Activated naive CD8-positive, alpha-beta T cell (primary cell): ENCODE measurements around the gene DPYD.

Experiments
- H3K27ac Mint-ChIP-seq: one replicate; pipeline ENCODE4 v1.8.0; 2021; ENCODE audit warnings: mixed read lengths
- H3K27me3 Mint-ChIP-seq: one replicate; pipeline ENCODE4 v1.8.0; 2021; ENCODE audit warnings: mixed read lengths
- H3K36me3 Mint-ChIP-seq: one replicate; pipeline ENCODE4 v1.8.0; 2021; ENCODE audit warnings: mixed read lengths
- H3K4me1 Mint-ChIP-seq: one replicate; pipeline ENCODE4 v1.8.0; 2021; ENCODE audit warnings: low read depth, mixed read lengths
- H3K4me3 Mint-ChIP-seq: one replicate; pipeline ENCODE4 v1.8.0; 2021; ENCODE audit warnings: mild to moderate bottlenecking, mixed read lengths
- H3K9me3 Mint-ChIP-seq: one replicate; pipeline ENCODE4 v1.8.0; 2021; ENCODE audit warnings: low read depth, mixed read lengths

DPYD gene

GRCh38 chr1:97632776-97633175, 288.1 kb downstream of the DPYD start:
- Mint-ChIP-seq H3K36me3 (peaks cover 19% of the 10 kb centered on the region), H3K4me3 (no peak overlapping the region), H3K4me1 (peaks cover 13% of the 10 kb centered on the region), H3K27me3 (no peaks in the 10 kb centered on the region), H3K9me3 (no peaks in the 10 kb centered on the region), H3K27ac (no peak overlapping the region)

- Mint-ChIP-seq H3K36me3 (peaks cover 18% of the 10 kb centered on the region), H3K27me3 (no peaks in the 10 kb centered on the region), H3K9me3 (no peaks in the 10 kb centered on the region), H3K4me3 (no peak overlapping the region), H3K27ac (no peak overlapping the region), H3K4me1 (peaks cover 13% of the 10 kb centered on the region)
Observed at GRCh38 chr1:97632075-97632474, 288.8 kb downstream of the DPYD start.

- Mint-ChIP-seq H3K9me3 (no peaks in the 10 kb centered on the region), H3K4me1 (peaks cover 13% of the 10 kb centered on the region), H3K27ac (no peak overlapping the region), H3K27me3 (no peaks in the 10 kb centered on the region), H3K4me3 (no peak overlapping the region), H3K36me3 (peaks cover 15% of the 10 kb centered on the region)
Observed at GRCh38 chr1:97630948-97631347, 289.9 kb downstream of the DPYD start.

GRCh38 chr1:97630281-97630680, 290.6 kb downstream of the DPYD start:
- peaks cover 13% of the 10 kb centered on the region for H3K36me3 Mint-ChIP-seq
- H3K27ac Mint-ChIP-seq: no peak overlapping the region
- H3K27me3 Mint-ChIP-seq: no peaks in the 10 kb centered on the region
- H3K4me3 Mint-ChIP-seq: no peak overlapping the region
- no peaks in the 10 kb centered on the region for H3K9me3 Mint-ChIP-seq
- H3K4me1 Mint-ChIP-seq: peaks cover 13% of the 10 kb centered on the region

- Mint-ChIP-seq H3K4me3 (no peak overlapping the region), H3K9me3 (no peaks in the 10 kb centered on the region), H3K27me3 (no peaks in the 10 kb centered on the region), H3K36me3 (peaks cover 14% of the 10 kb centered on the region), H3K4me1 (no peaks in the 10 kb centered on the region), H3K27ac (no peak overlapping the region)
Observed at GRCh38 chr1:97623220-97623619, 297.6 kb downstream of the DPYD start.

- Mint-ChIP-seq H3K36me3 (peaks cover 11% of the 10 kb centered on the region), H3K4me3 (no peak overlapping the region), H3K27me3 (no peaks in the 10 kb centered on the region), H3K27ac (no peak overlapping the region), H3K9me3 (no peaks in the 10 kb centered on the region), H3K4me1 (no peaks in the 10 kb centered on the region)
Observed at GRCh38 chr1:97621955-97622354, 298.9 kb downstream of the DPYD start.

- Mint-ChIP-seq H3K27ac (no peak overlapping the region), H3K4me1 (no peaks in the 10 kb centered on the region), H3K9me3 (no peaks in the 10 kb centered on the region), H3K4me3 (no peak overlapping the region), H3K36me3 (peaks cover 11% of the 10 kb centered on the region), H3K27me3 (no peaks in the 10 kb centered on the region)
Observed at GRCh38 chr1:97619706-97620105, 301.1 kb downstream of the DPYD start.

- H3K27ac Mint-ChIP-seq: no peak overlapping the region
- peaks cover 2% of the 10 kb centered on the region for H3K4me1 Mint-ChIP-seq
- no peaks in the 10 kb centered on the region for H3K9me3 Mint-ChIP-seq
- H3K36me3 Mint-ChIP-seq: peaks cover 10% of the 10 kb centered on the region
- H3K4me3 Mint-ChIP-seq: no peak overlapping the region
- no peaks in the 10 kb centered on the region for H3K27me3 Mint-ChIP-seq
Observed at GRCh38 chr1:97610748-97611147, 310.1 kb downstream of the DPYD start.

- H3K27ac Mint-ChIP-seq: no peak overlapping the region
- peaks cover 8% of the 10 kb centered on the region for H3K36me3 Mint-ChIP-seq
- H3K4me1 Mint-ChIP-seq: peaks cover 3% of the 10 kb centered on the region
- H3K27me3 Mint-ChIP-seq: no peaks in the 10 kb centered on the region
- no peak overlapping the region for H3K4me3 Mint-ChIP-seq
- H3K9me3 Mint-ChIP-seq: no peaks in the 10 kb centered on the region
Observed at GRCh38 chr1:97610102-97610501, 310.7 kb downstream of the DPYD start.

GRCh38 chr1:97608272-97608671, 312.6 kb downstream of the DPYD start:
- Mint-ChIP-seq H3K4me1 (peaks cover 4% of the 10 kb centered on the region), H3K4me3 (no peak overlapping the region), H3K9me3 (no peaks in the 10 kb centered on the region), H3K36me3 (peaks cover 8% of the 10 kb centered on the region), H3K27ac (no peak overlapping the region), H3K27me3 (no peaks in the 10 kb centered on the region)

- Mint-ChIP-seq H3K27me3 (no peaks in the 10 kb centered on the region), H3K4me1 (peaks cover 5% of the 10 kb centered on the region), H3K27ac (no peak overlapping the region), H3K36me3 (peaks cover 2% of the 10 kb centered on the region), H3K9me3 (no peaks in the 10 kb centered on the region), H3K4me3 (no peak overlapping the region)
Observed at GRCh38 chr1:97603776-97604175, 317.1 kb downstream of the DPYD start.

- Mint-ChIP-seq H3K4me3 (no peak overlapping the region), H3K27me3 (no peaks in the 10 kb centered on the region), H3K27ac (no peak overlapping the region), H3K4me1 (peaks cover 5% of the 10 kb centered on the region), H3K9me3 (no peaks in the 10 kb centered on the region), H3K36me3 (peaks cover 3% of the 10 kb centered on the region)
Observed at GRCh38 chr1:97603218-97603617, 317.6 kb downstream of the DPYD start.

GRCh38 chr1:97599447-97599846, 321.4 kb downstream of the DPYD start:
- Mint-ChIP-seq H3K9me3 (no peaks in the 10 kb centered on the region), H3K4me3 (no peak overlapping the region), H3K4me1 (peaks cover 2% of the 10 kb centered on the region), H3K36me3 (peaks cover 3% of the 10 kb centered on the region), H3K27me3 (no peaks in the 10 kb centered on the region), H3K27ac (no peak overlapping the region)

GRCh38 chr1:97593192-97593591, 327.6 kb downstream of the DPYD start:
- Mint-ChIP-seq H3K36me3 (peaks cover 37% of the 10 kb centered on the region), H3K9me3 (no peaks in the 10 kb centered on the region), H3K4me3 (no peak overlapping the region)

GRCh38 chr1:97588772-97589171, 332.1 kb downstream of the DPYD start:
- Mint-ChIP-seq H3K4me3 (no peak overlapping the region), H3K36me3 (peaks cover 50% of the 10 kb centered on the region), H3K27ac (no peak overlapping the region), H3K27me3 (no peaks in the 10 kb centered on the region), H3K4me1 (no peaks in the 10 kb centered on the region), H3K9me3 (peaks cover 5% of the 10 kb centered on the region)

More at GRCh38 chr1:97593192-97593591, 327.6 kb downstream of the DPYD start:
- H3K27ac Mint-ChIP-seq: no peak overlapping the region
- no peaks in the 10 kb centered on the region for H3K4me1 Mint-ChIP-seq
- H3K27me3 Mint-ChIP-seq: no peaks in the 10 kb centered on the region

- Mint-ChIP-seq H3K4me3 (no peak overlapping the region), H3K9me3 (peaks cover 5% of the 10 kb centered on the region), H3K36me3 (peaks cover 17% of the 10 kb centered on the region), H3K4me1 (no peaks in the 10 kb centered on the region), H3K27me3 (no peaks in the 10 kb centered on the region), H3K27ac (no peak overlapping the region)
Observed at GRCh38 chr1:97581614-97582051, 339.2 kb downstream of the DPYD start.
